Activated CD8-positive, alpha-beta memory T cell treated with anti-CD3 and anti-CD28 coated beads, Interleukin-2, amount 50 U/mL, for 4 hours (primary cell): ENCODE data around the gene ZNF407.

Source experiments
- DNase-seq: peaks from one replicate; pipeline ENCODE4 v3.0.0-alpha.2; 2020

ZNF407 gene

GRCh38 chr18:74793746-74794145 is 196.1 kb downstream of the ZNF407 start:
- no peak for DNase-seq

- no peak for DNase-seq
Observed at GRCh38 chr18:74795751-74796150, 198.1 kb downstream of the ZNF407 start.

DNA sequence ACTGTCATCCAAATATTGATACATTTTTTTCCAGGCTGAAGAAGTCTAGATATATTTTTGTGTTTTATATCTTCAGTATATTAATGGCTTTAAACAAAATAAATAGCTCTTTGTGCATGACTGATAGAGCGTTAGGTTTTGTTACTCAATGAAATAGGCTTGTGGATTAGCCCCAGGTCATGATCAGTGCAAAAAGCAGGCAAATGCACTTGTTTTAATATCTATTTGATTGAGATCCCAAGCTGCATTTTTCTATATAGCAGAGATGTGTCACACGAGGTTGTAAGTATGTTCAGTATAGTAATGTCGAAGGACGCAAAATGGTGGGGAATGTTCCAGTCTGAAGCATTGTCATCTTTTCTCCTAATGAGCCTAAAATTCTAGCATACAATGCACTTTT is 198.5 kb downstream of the ZNF407 start:
- no peak for DNase-seq

DNA sequence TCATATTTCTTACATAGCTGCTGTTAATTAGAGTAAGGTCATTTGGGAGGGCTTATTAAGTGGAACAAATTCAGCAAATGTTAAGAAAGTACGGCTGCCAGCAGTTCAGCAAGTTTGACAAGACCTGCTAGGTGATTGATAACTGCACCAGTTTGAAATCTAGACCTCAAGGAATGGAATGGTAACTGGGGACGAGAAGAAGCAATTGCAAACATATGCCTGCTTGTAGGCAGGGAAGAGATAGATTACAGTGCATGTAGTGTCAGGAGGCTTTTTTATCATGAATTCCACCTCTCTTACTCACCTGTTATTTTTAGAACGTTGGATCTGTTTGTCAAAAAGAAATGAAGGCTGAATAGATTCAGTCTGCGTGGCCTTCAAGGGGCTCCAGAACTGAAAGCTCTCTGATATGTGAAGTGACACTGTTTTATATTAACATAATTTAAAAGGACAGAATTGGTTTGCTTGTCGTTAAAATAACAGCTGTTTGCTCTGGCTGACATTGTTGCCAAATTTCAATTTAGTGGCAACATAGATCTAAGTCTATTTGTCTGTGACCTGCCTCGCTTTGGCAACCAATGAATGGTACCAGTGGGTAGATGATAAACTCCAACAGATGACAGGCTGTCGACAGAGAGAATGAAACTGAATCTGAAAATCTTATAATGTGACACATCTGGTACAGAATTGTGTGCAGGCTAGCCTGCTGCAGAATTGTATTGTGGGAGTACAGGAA is 199.3 kb downstream of the ZNF407 start:
- no peak for DNase-seq

DNA sequence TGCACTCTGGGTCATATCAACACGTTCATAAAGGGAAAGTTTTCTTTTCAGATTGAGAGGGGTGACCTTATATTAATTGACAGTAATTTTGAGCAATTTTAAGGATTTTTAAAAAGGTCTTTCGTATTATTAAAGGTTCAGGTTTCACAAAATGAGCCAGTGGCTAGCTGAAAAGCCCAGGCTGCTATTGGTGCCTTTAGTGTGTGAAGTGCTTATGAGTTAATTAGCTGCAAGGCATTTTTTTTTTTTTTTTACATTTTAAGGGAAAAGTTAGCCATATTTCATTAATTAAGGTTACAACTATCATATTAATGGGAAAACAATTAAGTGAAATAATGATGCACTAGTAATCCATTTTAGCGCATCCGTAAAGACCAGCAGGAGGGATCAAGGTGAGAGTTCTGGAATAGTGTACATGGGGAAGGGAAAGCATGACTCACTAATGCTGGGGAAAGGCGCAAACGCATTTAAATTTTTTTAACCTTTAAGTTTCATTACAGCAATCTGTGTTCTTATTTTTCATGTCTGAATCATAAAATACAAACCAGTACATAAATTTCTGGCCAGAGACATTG is 200.0 kb downstream of the ZNF407 start:
- no peak for DNase-seq

GRCh38 chr18:74799542-74799941 is 201.9 kb downstream of the ZNF407 start:
- DNase-seq, result no peak

GRCh38 chr18:74800098-74800497 is 202.4 kb downstream of the ZNF407 start:
- DNase-seq, result no peak

GRCh38 chr18:74803117-74803516 is 205.4 kb downstream of the ZNF407 start:
- DNase-seq, result no peak

DNA sequence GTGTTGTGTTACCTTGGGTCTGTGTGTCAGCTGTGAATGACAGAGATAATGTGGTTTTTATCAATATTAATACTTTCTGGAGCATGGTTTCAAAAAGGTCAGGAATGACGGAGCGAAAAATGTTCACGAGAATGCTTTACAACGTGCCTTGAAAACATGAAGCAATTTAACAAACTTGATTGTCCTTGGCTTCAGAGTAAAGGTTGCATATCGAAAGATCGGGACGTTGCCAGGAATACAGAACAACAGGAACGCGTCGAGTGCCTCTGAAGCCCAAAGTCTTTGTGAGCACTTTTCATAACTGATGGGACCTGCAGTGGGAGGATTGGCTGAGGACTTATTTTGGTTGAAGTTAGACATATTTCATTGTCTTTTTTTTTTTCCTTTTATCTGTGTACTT is 206.1 kb downstream of the ZNF407 start:
- no peak for DNase-seq

DNA sequence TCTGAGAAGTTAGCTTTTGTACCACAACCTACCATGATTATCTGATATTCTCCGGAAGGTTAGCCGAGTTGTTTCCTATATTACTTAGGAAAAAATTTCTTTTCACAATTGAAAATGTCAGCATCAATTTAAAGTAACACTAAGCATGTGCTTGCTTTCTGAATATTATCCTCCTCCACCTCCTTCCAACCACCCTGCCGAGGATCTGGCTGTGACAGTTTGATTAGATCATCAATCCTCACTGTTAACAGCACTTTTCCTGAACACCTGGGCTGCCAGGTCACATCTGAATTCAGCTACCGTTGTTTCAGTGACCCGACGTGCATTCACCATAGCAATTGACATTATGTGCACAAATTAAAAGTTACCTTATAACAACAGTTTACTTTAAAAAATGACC is 207.0 kb downstream of the ZNF407 start:
- DNase-seq, result no peak

DNA sequence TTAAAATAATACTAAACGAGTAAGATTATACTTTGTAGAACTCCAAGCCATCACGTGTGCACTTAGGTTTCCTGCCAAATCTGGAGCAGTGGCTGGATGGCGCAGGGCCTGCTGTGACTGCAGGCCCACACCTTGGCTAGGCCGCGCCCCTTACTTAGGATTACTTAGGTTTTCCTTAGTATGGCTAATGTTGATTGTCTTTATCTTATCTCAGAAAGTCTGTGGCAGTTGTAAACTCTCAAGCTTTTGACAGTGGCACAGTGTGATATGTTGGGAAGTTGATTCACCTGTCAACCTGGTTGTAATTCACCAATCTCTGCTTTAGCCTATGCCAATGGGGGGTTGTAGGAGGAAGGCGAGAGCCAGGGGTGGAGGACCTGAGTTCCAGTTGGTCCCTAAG is 208.4 kb downstream of the ZNF407 start:
- DNase-seq, result no peak

GRCh38 chr18:74806700-74807416 is 209.2 kb downstream of the ZNF407 start:
- DNase-seq, result no peak

DNA sequence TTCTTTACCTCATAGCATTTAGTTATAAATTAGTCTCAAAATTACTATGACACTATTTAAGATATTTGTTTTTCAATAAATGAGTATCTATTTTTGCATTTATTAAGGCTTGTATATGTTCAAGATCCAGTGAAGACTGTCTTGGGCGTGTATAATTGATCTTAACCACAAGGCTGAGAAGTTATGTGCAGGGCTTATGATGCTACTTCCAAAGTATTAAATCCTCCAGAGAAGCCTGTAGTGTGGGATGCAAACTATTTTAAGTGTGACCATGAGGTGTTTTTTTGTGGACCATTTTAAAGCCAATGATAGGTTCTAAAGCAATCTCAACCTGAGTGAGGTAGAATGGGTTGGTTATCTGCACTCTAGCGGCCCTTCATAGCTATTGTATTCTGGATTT is 219.9 kb downstream of the ZNF407 start:
- DNase-seq, result no peak

GRCh38 chr18:74818516-74819175 is 221.0 kb downstream of the ZNF407 start:
- DNase-seq, result no peak

- DNase-seq, result no peak
Observed at GRCh38 chr18:74819433-74820059, 221.9 kb downstream of the ZNF407 start.

GRCh38 chr18:74820160-74820780 is 222.6 kb downstream of the ZNF407 start:
- DNase-seq, result no peak

DNA sequence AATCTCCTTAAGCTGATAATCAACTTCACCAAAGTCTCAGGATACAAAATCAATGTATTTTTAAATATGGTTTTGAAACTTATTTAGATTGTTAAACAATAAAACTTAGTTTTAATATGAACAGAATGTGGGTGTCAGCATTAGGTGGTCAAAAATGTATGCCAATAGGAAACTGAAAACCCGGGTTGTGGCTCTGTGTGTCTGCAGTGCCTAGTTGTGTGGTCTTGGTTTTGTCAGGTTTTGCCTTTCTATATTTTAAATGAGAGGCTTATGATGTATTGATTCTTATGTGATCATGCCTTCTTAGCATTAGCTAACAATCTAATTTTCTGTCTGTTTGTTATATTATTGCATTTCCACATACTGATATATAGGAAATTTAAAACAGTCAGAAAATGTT is 227.8 kb downstream of the ZNF407 start:
- no peak for DNase-seq

- no peak for DNase-seq
Observed at GRCh38 chr18:74826572-74826971, 228.9 kb downstream of the ZNF407 start.

DNA sequence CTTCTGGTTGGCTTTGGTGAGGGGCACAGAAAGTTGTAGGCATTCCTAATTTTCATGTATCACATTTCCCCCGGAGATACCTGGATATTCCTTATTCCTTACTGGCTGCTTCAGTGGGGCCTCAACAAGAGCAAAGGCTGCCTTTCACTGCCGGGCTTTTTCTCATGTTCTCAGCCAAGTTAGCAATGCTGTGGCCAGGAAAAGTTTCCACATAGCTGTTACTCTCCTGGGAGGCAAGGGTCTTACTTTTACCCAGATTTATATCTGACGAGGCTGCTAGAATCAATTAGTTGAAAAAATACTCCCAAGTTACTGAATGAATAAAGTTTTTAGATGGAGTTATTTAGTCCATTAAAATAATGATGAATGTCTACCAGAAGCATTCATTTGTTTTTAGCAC is 230.5 kb downstream of the ZNF407 start:
- no peak for DNase-seq

DNA sequence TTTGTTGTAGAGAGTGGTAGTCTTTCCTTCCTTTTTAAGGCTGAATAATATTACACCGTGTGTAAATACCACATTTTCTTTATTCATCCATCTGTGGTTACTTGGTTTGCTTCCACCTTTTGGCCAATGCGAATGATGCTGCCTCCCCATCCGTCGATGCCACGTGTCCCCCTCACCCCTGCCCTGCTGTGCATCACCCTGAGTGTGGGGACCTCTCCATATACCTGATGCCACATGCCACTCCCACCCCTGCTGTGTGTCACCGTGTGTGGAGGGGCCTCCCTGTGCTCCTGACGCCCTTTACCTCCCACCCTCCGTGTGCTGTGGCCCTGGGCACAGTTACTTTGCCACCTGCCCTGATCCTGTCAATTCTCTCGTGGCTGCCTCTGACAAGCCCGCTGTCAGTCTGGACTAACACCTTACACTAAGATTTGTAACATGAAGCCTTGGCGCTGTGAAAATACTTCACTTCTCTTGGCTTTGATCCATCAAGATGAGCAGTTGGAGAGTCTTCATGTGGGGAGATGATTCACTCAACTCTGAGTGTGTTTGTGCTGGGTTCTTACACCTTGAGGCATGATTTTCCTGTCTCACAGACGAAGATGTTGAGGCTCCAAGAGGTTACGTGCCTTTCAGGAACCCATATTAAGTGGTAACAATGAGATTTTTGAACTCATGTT is 234.0 kb downstream of the ZNF407 start:
- no peak for DNase-seq

DNA sequence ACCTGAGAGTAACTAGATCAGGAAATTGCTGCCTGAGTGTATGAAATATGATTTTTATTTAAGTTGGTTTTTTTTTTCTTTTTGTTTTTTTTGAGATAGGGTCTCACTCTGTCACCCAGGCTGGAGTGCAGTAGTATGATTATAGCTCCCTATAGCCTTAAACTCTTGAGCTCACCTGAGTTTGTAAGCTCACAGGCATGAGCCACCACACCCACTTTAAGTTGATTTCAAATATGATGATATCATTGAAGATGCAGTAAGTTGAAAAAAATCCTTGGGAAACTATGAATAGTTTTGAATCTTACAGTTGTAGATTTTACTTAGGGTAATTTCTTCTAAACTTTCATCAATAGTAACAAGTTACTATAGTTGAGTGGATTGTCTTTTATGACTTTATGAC is 234.7 kb downstream of the ZNF407 start:
- no peak for DNase-seq

DNA sequence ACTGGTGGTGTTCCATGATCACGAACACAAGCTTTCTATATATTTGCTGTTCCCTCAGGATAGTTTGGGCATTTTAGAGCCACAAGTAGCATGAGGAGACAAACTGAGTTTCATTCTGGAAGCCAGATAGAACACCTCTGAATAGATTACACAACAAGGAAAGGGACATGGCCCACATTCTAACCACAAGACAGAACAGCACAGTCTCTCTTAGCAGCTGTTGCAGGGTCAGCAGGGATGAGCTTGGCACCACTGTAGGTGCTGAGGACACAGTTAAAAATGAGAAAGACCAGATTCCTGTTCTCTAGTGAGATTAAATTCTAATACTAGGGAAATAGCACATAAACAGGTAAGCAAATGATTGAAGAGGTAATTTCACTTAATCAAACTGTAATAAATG is 235.3 kb downstream of the ZNF407 start:
- DNase-seq, result no peak
